K562 (cell line): ENCODE measurements around the gene STRA6. TPM values are rescaled to one million over a fixed set of nuclear protein-coding genes. Genes with fewer than 3 reads are reported as not detected.

ENCODE experiments used
- ATAC-seq: fragments of 200-7000 bp; cut with Tn5 transposase; 3 replicates; pipeline ENCODE4 v1.9.1; 2020; ENCODE audit warnings: moderate library complexity
- BruUV-seq: library from RNA; stranded (reverse); fragments of 400-500 nt; replicated peaks from 2 replicates; lab custom pipeline; 2021; lab: Mats Ljungman, UMichigan
- CTCF ChIA-PET: fragments of 300-600 bp; formaldehyde crosslinking; extraction: SDS; loops from one replicate; lab custom pipeline; 2021; ENCODE audit warnings: low intra/inter-chr PET ratio; lab: Yijun Ruan, JAX
- POLR2A ChIA-PET: fragments of 300-600, 350-650 bp; sonication (Branson Sonifier 250); formaldehyde crosslinking; extraction: SDS; loops from one replicate; lab custom pipeline; 2021; ENCODE audit warnings: antibody characterized with exemption, inconsistent platforms; lab: Yijun Ruan, JAX
- DNase-seq, 4 experiments: peaks; one replicate each; pipeline versions ENCODE4 v3.0.0 to v3.0.0-alpha.2; 2011 to 2018; ENCODE audit warnings: low spot score in 3 of 4, mixed read lengths in 3 of 4; ENCODE audit errors: extremely low read depth in 1 of 4
- FAIRE-seq: peaks from 2 replicates; lab custom pipeline; 2011; peaks lifted over from hg19 to GRCh38; lab: Jason Lieb, UNC
- H2AFZ ChIP-seq: 2 replicates; pipeline ENCODE4 v1.6.0; 2011; ENCODE audit warnings: low read depth, low read length, control low read depth, inconsistent platforms
- H3K27ac ChIP-seq: fragments of 200-600 bp; 3 replicates; pipeline ENCODE4 v1.8.0; 2011; ENCODE audit warnings: low read depth, mild to moderate bottlenecking, control low read depth, inconsistent platforms, low read length, moderate library complexity, mixed read lengths; ENCODE audit errors: extremely low read depth
- H3K27me3 ChIP-seq, 2 experiments: fragments of 300-600 bp in 1 of 2; 2 replicates in 1 of 2; 3 replicates in 1 of 2; pipeline versions ENCODE4 v1.6.0 to v1.8.0; 2011; ENCODE audit warnings: inconsistent platforms in 2 of 2, low read length in 2 of 2, mild to moderate bottlenecking in 1 of 2, mixed read lengths in 1 of 2, moderate library complexity in 1 of 2; ENCODE audit not compliant: control insufficient read depth in 2 of 2, insufficient read depth in 2 of 2
- H3K36me3 ChIP-seq: fragments of 300-600 bp; 3 replicates; pipeline ENCODE4 v1.8.0; 2011; ENCODE audit warnings: mild to moderate bottlenecking, low read length, inconsistent platforms; ENCODE audit not compliant: control insufficient read depth, insufficient read depth
- H3K4me1 ChIP-seq, 2 experiments: fragments of 200-600 bp in 1 of 2; replicated peaks in 1 of 2; 2 replicates in 1 of 2; 3 replicates in 1 of 2; pipeline versions ENCODE4 v1.5.1 to v1.8.0; 2011; ENCODE audit warnings: inconsistent platforms in 2 of 2, low read length in 2 of 2, mild to moderate bottlenecking in 1 of 2, mixed read lengths in 1 of 2, moderate library complexity in 1 of 2; ENCODE audit not compliant: control insufficient read depth in 2 of 2, insufficient read depth in 2 of 2
- H3K4me2 ChIP-seq: 2 replicates; pipeline ENCODE4 v1.6.1; 2011; ENCODE audit warnings: low read length, control low read depth, inconsistent platforms, mixed read lengths; ENCODE audit not compliant: insufficient read depth
- H3K4me3 ChIP-seq: fragments of 200-600 bp; sonication (generic), shearing (Covaris generic); 2 replicates; pipeline ENCODE4 v1.5.1; 2016; ENCODE audit warnings: control low read depth, inconsistent platforms
- H3K79me2 ChIP-seq: fragments of 200-600 bp; 3 replicates; pipeline ENCODE4 v1.8.0; 2011; ENCODE audit warnings: low read length, inconsistent platforms; ENCODE audit not compliant: control insufficient read depth, insufficient read depth
- H3K9ac ChIP-seq, 2 experiments: 2 replicates each; pipeline versions ENCODE4 v1.6.0 to v1.6.1; 2011; ENCODE audit warnings: low read depth in 2 of 2, low read length in 2 of 2, control low read depth in 1 of 2, inconsistent platforms in 1 of 2, mild to moderate bottlenecking in 1 of 2, mixed read lengths in 1 of 2; ENCODE audit not compliant: insufficient read depth in 1 of 2
- H3K9me1 ChIP-seq: one replicate; pipeline ENCODE4 v1.6.0; 2011; ENCODE audit warnings: inconsistent platforms, mild to moderate bottlenecking, low read length, moderate library complexity; ENCODE audit not compliant: control insufficient read depth, insufficient read depth
- H3K9me3 ChIP-seq: replicated peaks from 2 replicates; pipeline ENCODE4 v1.5.1; 2011; ENCODE audit warnings: low read depth, low read length, inconsistent platforms; ENCODE audit not compliant: control insufficient read depth, insufficient read depth
- H4K20me1 ChIP-seq: replicated peaks from 2 replicates; pipeline ENCODE4 v1.6.1; 2011; ENCODE audit warnings: low read length, inconsistent platforms, mixed read lengths; ENCODE audit not compliant: control insufficient read depth, insufficient read depth
- GABPB2 ChIP-seq: fragments of 250-450 bp; sonication (Bioruptor Pico); conservative IDR thresholded peaks from 2 replicates; pipeline ENCODE4 v1.5.1; 2021; ENCODE audit warnings: mild to moderate bottlenecking
- HNRNPL ChIP-seq: fragments of 200-400 bp; formaldehyde crosslinking; IDR thresholded peaks from 2 replicates; pipeline ENCODE4 v1.6.1; 2017; ENCODE audit warnings: low read depth, mild to moderate bottlenecking, low read length
- POLR2H ChIP-seq: IDR thresholded peaks from 2 replicates; pipeline ENCODE4 v1.6.1; 2016; ENCODE audit warnings: missing genetic modification characterization, low read depth, mild to moderate bottlenecking, control low read depth, missing compliant biosample characterization, moderate library complexity
- PYGO2 ChIP-seq: fragments of 450-650 bp; IDR thresholded peaks from 2 replicates; pipeline ENCODE4 v1.6.1; 2016; ENCODE audit warnings: mild to moderate bottlenecking, missing genetic modification characterization, moderate library complexity, missing compliant biosample characterization
- RBM14 ChIP-seq: fragments of 200-400 bp; formaldehyde crosslinking; IDR thresholded peaks from 2 replicates; pipeline ENCODE4 v1.6.1; 2018; ENCODE audit warnings: low read depth, mild to moderate bottlenecking, low read length, moderate library complexity, borderline replicate concordance; ENCODE audit not compliant: insufficient read depth
- SMAD1 ChIP-seq: fragments of 150-350 bp; IDR thresholded peaks from 2 replicates; pipeline ENCODE4 v1.6.1; 2014; ENCODE audit warnings: low read length, low read depth; ENCODE audit not compliant: partially characterized antibody
- ZC3H11A ChIP-seq: IDR thresholded peaks from 2 replicates; pipeline ENCODE4 v1.6.1; 2012; ENCODE audit warnings: low read depth, low read length, improper control_type of control experiment
- WGBS: fragments of 100-300 bp; shearing (Covaris generic); methylation state at CpG from one replicate; pipeline ENCODE4 v1.1.6; 2016; ENCODE audit warnings: low coverage, mixed read lengths; ENCODE audit not compliant: insufficient coverage; ENCODE audit errors: missing lambda C conversion rate; 5-methylcytosine and 5-hydroxymethylcytosine counted together
- in situ Hi-C: fragments of 300-500 bp; cut with MboI; formaldehyde crosslinking; loops from 4 replicates; pipeline ENCODE4 v1.15.0; 2018; ENCODE audit warnings: inconsistent platforms, mixed read lengths
- intact Hi-C: fragments of 100-400 bp; cut with micrococcal nuclease; formaldehyde crosslinking; loops from 2 replicates; pipeline ENCODE4 v1.14.2; 2022
- polyA plus RNA-seq, 8 experiments: library from polyadenylated mRNA; depleted of rRNA in 4 of 8; stranded (reverse) in 5 of 8; unstranded in 3 of 8; fragments of >200 nt; fragmentation: Nextera tagmentation in 2 of 8; fragmentation: Illumina TruSeq in 1 of 8; extraction: Ambion mirVana in 2 of 8; extraction: Trizol in 1 of 8; gene quantifications; 2 replicates each; pipeline versions ENCODE4 v1.2.1 to v1.2.3, GENCODE V29; 2011 to 2014; ENCODE audit warnings: inconsistent platforms in 1 of 8, missing spikeins in 1 of 8
- total RNA-seq, 7 experiments: library from RNA; depleted of rRNA in 6 of 7; stranded (reverse); fragments of >200 nt in 6 of 7; fragmentation: Illumina TruSeq in 2 of 7; extraction: Trizol in 2 of 7; gene quantifications; 2 replicates each; pipeline versions ENCODE4 v1.2.1 to v1.2.3, GENCODE V29; 2011 to 2021; ENCODE audit warnings: low replicate concordance in 1 of 7
- TF ChIP-seq, protein P1 (sequence below): fragments of 250-450 bp; sonication (Bioruptor Pico); IDR thresholded peaks from 2 replicates; pipeline ENCODE4 v1.9.0; 2021; ENCODE audit warnings: mild to moderate bottlenecking, inconsistent platforms

The STRA6 gene
- total and polyA plus RNA-seq, 9 of the 15 experiments (the other 6 are each of a cell fraction or from before 2014, with no cell fraction given), result 0.04 to 2.0 (median 0.43) TPM; not detected in 2

DNA sequence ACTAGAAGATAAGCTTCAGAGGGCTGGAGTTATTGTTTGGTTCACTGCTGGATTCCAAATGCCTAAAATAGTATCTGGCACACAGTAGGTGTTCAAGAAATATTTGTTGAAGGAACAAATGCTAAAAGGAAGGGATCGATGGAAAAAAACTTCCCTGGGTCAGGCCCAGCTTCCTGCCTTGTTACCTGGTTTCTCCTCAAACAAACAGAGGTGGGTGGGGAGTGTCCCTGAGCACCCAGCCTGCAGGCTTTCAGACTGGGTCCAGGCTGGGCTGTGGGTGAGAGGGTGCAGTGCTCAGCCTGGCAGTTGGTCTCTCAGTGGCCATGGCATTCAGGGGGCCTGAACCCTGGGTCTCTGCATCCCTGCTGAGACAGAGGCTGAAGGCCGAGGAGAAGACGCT is 14.4 kb upstream of the STRA6 start (continued):
- TF ChIP-seq GABPB2, result no peak
- TF ChIP-seq ZC3H11A, result no peak
- TF ChIP-seq, protein P1, sequence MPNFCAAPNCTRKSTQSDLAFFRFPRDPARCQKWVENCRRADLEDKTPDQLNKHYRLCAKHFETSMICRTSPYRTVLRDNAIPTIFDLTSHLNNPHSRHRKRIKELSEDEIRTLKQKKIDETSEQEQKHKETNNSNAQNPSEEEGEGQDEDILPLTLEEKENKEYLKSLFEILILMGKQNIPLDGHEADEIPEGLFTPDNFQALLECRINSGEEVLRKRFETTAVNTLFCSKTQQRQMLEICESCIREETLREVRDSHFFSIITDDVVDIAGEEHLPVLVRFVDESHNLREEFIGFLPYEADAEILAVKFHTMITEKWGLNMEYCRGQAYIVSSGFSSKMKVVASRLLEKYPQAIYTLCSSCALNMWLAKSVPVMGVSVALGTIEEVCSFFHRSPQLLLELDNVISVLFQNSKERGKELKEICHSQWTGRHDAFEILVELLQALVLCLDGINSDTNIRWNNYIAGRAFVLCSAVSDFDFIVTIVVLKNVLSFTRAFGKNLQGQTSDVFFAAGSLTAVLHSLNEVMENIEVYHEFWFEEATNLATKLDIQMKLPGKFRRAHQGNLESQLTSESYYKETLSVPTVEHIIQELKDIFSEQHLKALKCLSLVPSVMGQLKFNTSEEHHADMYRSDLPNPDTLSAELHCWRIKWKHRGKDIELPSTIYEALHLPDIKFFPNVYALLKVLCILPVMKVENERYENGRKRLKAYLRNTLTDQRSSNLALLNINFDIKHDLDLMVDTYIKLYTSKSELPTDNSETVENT (CRISPR knock-in tag), result no peak
- TF ChIP-seq SMAD1, result no peak
- no peak for TF ChIP-seq RBM14
- TF ChIP-seq HNRNPL, result no peak

DNA sequence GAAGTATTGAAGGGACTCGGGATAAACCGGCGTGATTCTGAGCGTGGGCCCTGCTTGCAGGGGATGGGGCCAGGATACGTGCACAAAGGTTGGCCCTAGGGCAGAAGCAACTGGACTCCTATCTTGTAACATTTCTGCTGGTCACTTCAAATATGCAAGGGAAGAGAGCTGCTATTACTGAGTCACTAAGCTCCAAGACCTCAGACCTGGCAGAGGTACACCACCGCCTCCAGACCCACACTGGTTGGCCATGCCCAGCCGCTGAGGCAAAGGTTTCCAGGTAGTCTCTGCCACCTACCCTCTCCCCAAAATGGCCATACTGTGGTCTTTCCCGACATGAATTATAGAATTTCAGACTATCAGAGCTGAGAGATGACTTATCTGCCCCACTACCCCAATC is 13.4 kb upstream of the STRA6 start:
- no peaks in the 10 kb centered on the region for H3K9me3 ChIP-seq
- H3K4me2 ChIP-seq, result no peak overlapping the region
- 0% methylated on average over 4 of the region's 8 CpGs for WGBS
- no peak overlapping the region for H3K27ac ChIP-seq
- no peaks in the 10 kb centered on the region for H3K9me1 ChIP-seq
- H3K4me3 ChIP-seq, result no peak overlapping the region
- no peak overlapping the region for H2AFZ ChIP-seq
- POLR2A ChIA-PET, result interaction anchor here (1.4 kb wide), 1 partner anchor 12 kb away, joined by 5 read pairs; no protein-coding TSS in a partner anchor
- H3K9ac ChIP-seq, result no peak overlapping the region
- ATAC-seq, result no peak
- in situ Hi-C loops, result no loop called here
- TF ChIP-seq POLR2H (tag), result no peak
- TF ChIP-seq PYGO2 (tag), result no peak
- no peaks in the 10 kb centered on the region for H3K36me3 ChIP-seq
- intact Hi-C loops, result no loop called here
- no peak for DNase-seq
- H4K20me1 ChIP-seq, result peaks cover 10% of the 10 kb centered on the region; the same call in 1 of the 2 replicates
- peaks cover 0 to 5% of the 10 kb centered on the region in 2 experiments; a peak in 2 of 5 replicates for H3K4me1 ChIP-seq
- no peak for FAIRE-seq
- H3K79me2 ChIP-seq, result no peaks in the 10 kb centered on the region
- peaks cover 9 to 47% of the 10 kb centered on the region in 2 experiments; a peak in 3 of 5 replicates for H3K27me3 ChIP-seq
- no TSS peak for BruUV-seq
- CTCF ChIA-PET, result no interaction called here
